HS-27A (cell line): ENCODE data around the gene PRR23A.

ENCODE experiments used
- DNase-seq: peaks from one replicate; pipeline ENCODE4 v3.0.0-alpha.2; 2012; ENCODE audit warnings: low read depth, missing footprints

Gene PRR23A

GRCh38 chr3:138972941-138973340 lies 33.1 kb downstream of the PRR23A start:
- no peak for DNase-seq

GRCh38 chr3:138971766-138972320 lies 34.2 kb downstream of the PRR23A start:
- DNase-seq: no peak

- DNase-seq: no peak
Measured at GRCh38 chr3:138964923-138965322, 41.1 kb downstream of the PRR23A start.

GRCh38 chr3:138964264-138964663 lies 41.8 kb downstream of the PRR23A start:
- DNase-seq: no peak

GRCh38 chr3:138962854-138963560 lies 43.1 kb downstream of the PRR23A start:
- DNase-seq: no peak

GRCh38 chr3:138960417-138960852 lies 45.6 kb downstream of the PRR23A start:
- no peak for DNase-seq
